H9 (cell line): ENCODE data around the gene NEURL1B. TPM values are rescaled to one million over a fixed set of nuclear protein-coding genes. Genes with fewer than 3 reads are reported as not detected.

ENCODE experiments used
- DNase-seq: peaks from one replicate; pipeline ENCODE4 v3.0.0-alpha.2; 2017
- H2AFZ ChIP-seq: one replicate; pipeline ENCODE4 v1.6.1; 2013; ENCODE audit warnings: mild to moderate bottlenecking, low read length, control low read depth, moderate library complexity
- H2AK5ac ChIP-seq: 2 replicates; pipeline ENCODE4 v1.6.1; 2013; ENCODE audit warnings: low read length, control low read depth, mixed read lengths; ENCODE audit not compliant: insufficient read length
- H2BK120ac ChIP-seq: one replicate; pipeline ENCODE4 v1.6.1; 2013; ENCODE audit warnings: low read depth, mild to moderate bottlenecking, low read length, control low read depth, inconsistent platforms; ENCODE audit not compliant: poor library complexity, severe bottlenecking
- H2BK12ac ChIP-seq: 2 replicates; pipeline ENCODE4 v1.6.1; 2013; ENCODE audit warnings: low read length, control low read depth, mixed read lengths, low read depth; ENCODE audit not compliant: insufficient read length
- H2BK15ac ChIP-seq: 2 replicates; pipeline ENCODE4 v1.6.1; 2013; ENCODE audit warnings: low read depth, low read length, control low read depth
- H2BK20ac ChIP-seq: one replicate; pipeline ENCODE4 v1.6.1; 2013; ENCODE audit warnings: low read depth, mild to moderate bottlenecking, low read length, control low read depth, inconsistent platforms; ENCODE audit not compliant: poor library complexity, severe bottlenecking
- H2BK5ac ChIP-seq: 2 replicates; pipeline ENCODE4 v1.6.1; 2013; ENCODE audit warnings: low read length, control low read depth, mixed read lengths; ENCODE audit not compliant: insufficient read length
- H3K14ac ChIP-seq: 2 replicates; pipeline ENCODE4 v1.6.1; 2013; ENCODE audit warnings: low read length, control low read depth; ENCODE audit not compliant: insufficient read depth
- H3K18ac ChIP-seq: 2 replicates; pipeline ENCODE4 v1.6.1; 2013; ENCODE audit warnings: low read depth, mild to moderate bottlenecking, mixed read lengths, low read length, control low read depth; ENCODE audit not compliant: insufficient read length
- H3K23ac ChIP-seq: 2 replicates; pipeline ENCODE4 v1.6.1; 2013; ENCODE audit warnings: low read length, control low read depth, mixed read lengths, low read depth; ENCODE audit not compliant: insufficient read length
- H3K23me2 ChIP-seq: 2 replicates; pipeline ENCODE4 v1.6.1; 2013; ENCODE audit warnings: low read depth, mild to moderate bottlenecking, mixed read lengths, low read length, control low read depth; ENCODE audit not compliant: insufficient read length, poor library complexity, severe bottlenecking
- H3K27ac ChIP-seq: 2 replicates; pipeline ENCODE4 v1.5.1; 2013; ENCODE audit warnings: low read length, control low read depth, mixed read lengths, low read depth; ENCODE audit not compliant: insufficient read length
- H3K27me3 ChIP-seq: 2 replicates; pipeline ENCODE4 v1.6.1; 2013; ENCODE audit warnings: low read length, control low read depth, inconsistent platforms; ENCODE audit not compliant: insufficient read depth
- H3K4ac ChIP-seq: 2 replicates; pipeline ENCODE4 v1.6.1; 2013; ENCODE audit warnings: low read depth, mild to moderate bottlenecking, control low read depth, inconsistent platforms, low read length, moderate library complexity
- H3K4me1 ChIP-seq: 2 replicates; pipeline ENCODE4 v1.6.1; 2013; ENCODE audit warnings: low read length, control low read depth, inconsistent platforms; ENCODE audit not compliant: insufficient read depth
- H3K4me2 ChIP-seq: 2 replicates; pipeline ENCODE4 v1.6.1; 2013; ENCODE audit warnings: low read length, control low read depth, mixed read lengths; ENCODE audit not compliant: insufficient read length, insufficient read depth
- H3K56ac ChIP-seq: 2 replicates; pipeline ENCODE4 v1.6.1; 2013; ENCODE audit warnings: low read depth, mild to moderate bottlenecking, mixed read lengths, low read length, control low read depth; ENCODE audit not compliant: insufficient read length
- H3K79me1 ChIP-seq: 2 replicates; pipeline ENCODE4 v1.6.1; 2013; ENCODE audit warnings: low read depth, mild to moderate bottlenecking, moderate library complexity, low read length, control low read depth, inconsistent platforms; ENCODE audit not compliant: insufficient read depth, poor library complexity, severe bottlenecking
- H3K79me2 ChIP-seq: 2 replicates; pipeline ENCODE4 v1.6.1; 2013; ENCODE audit warnings: low read length, control low read depth, inconsistent platforms; ENCODE audit not compliant: insufficient read depth
- H3K9ac ChIP-seq: 2 replicates; pipeline ENCODE4 v1.6.1; 2013; ENCODE audit warnings: low read length, control low read depth, mixed read lengths; ENCODE audit not compliant: insufficient read length; ENCODE audit errors: extremely low read depth
- H3K9me3 ChIP-seq: one replicate; pipeline ENCODE4 v1.6.1; 2013; ENCODE audit warnings: low read depth, low read length, inconsistent platforms; ENCODE audit not compliant: control insufficient read depth
- H3T11ph ChIP-seq: one replicate; pipeline ENCODE4 v1.6.1; 2013; ENCODE audit warnings: mild to moderate bottlenecking, low read length, control low read depth, inconsistent platforms
- H4K20me1 ChIP-seq: one replicate; pipeline ENCODE4 v1.6.1; 2013; ENCODE audit not compliant: control insufficient read depth, insufficient read length, insufficient read depth
- H4K5ac ChIP-seq: 2 replicates; pipeline ENCODE4 v1.6.1; 2013; ENCODE audit warnings: low read depth, mild to moderate bottlenecking, mixed read lengths, low read length, control low read depth; ENCODE audit not compliant: insufficient read length
- H4K8ac ChIP-seq: replicated peaks from 2 replicates; pipeline ENCODE4 v1.6.1; 2013; ENCODE audit warnings: low read length, control low read depth, mixed read lengths, low read depth; ENCODE audit not compliant: insufficient read length
- H4K91ac ChIP-seq: 2 replicates; pipeline ENCODE4 v1.6.1; 2013; ENCODE audit warnings: low read depth, mild to moderate bottlenecking, moderate library complexity, mixed read lengths, low read length, control low read depth; ENCODE audit not compliant: insufficient read length
- H3K27ac Mint-ChIP-seq, 3 experiments: 2 replicates in 2 of 3; 3 replicates in 1 of 3; pipeline ENCODE4 v1.8.0; 2020 to 2021; ENCODE audit warnings: mixed read lengths in 3 of 3, mild to moderate bottlenecking in 1 of 3, moderate library complexity in 1 of 3
- H3K27me3 Mint-ChIP-seq: 2 replicates; pipeline ENCODE4 v1.8.0; 2021; ENCODE audit warnings: low read depth, mild to moderate bottlenecking, moderate library complexity, mixed read lengths
- H3K36me3 Mint-ChIP-seq, 3 experiments: 2 replicates in 2 of 3; 3 replicates in 1 of 3; pipeline ENCODE4 v1.8.0; 2020 to 2021; ENCODE audit warnings: low read depth in 3 of 3, mixed read lengths in 3 of 3; ENCODE audit not compliant: insufficient read depth in 1 of 3
- H3K4me1 Mint-ChIP-seq, 2 experiments: 2 replicates each; pipeline ENCODE4 v1.8.0; 2020; ENCODE audit warnings: mixed read lengths in 2 of 2
- H3K4me3 Mint-ChIP-seq, 2 experiments: 2 replicates in 1 of 2; 3 replicates in 1 of 2; pipeline ENCODE4 v1.8.0; 2020 to 2021; ENCODE audit warnings: mild to moderate bottlenecking in 2 of 2, mixed read lengths in 2 of 2, moderate library complexity in 1 of 2
- H3K9me3 Mint-ChIP-seq, 2 experiments: 2 replicates in 1 of 2; 3 replicates in 1 of 2; pipeline ENCODE4 v1.8.0; 2020; ENCODE audit warnings: mild to moderate bottlenecking in 2 of 2, mixed read lengths in 2 of 2, moderate library complexity in 1 of 2
- CTCF ChIP-seq: fragments of 200-600 bp; sonication (generic); conservative IDR thresholded peaks from 3 replicates; pipeline ENCODE4 v1.8.0; 2021; ENCODE audit warnings: antibody characterized with exemption, mild to moderate bottlenecking
- WGBS: extraction: QIAGEN DNeasy Blood & Tissue Kit; methylation state at CpG from one replicate; pipeline ENCODE4 v1.1.7; 2013; ENCODE audit warnings: missing lambda C conversion rate, low lambda C conversion rate, mixed read lengths; ENCODE audit not compliant: insufficient read length; ENCODE audit errors: extremely low coverage; 5-methylcytosine and 5-hydroxymethylcytosine counted together
- total RNA-seq: library from RNA; stranded (reverse); gene quantifications from 2 replicates; pipeline ENCODE4 v1.2.1, GENCODE V29; 2021

The NEURL1B gene
- total RNA-seq, 1 experiment from 2014 or later = 3.6 TPM

- Histone ChIP-seq H2BK20ac (no peak overlapping the region), H4K5ac (no peak overlapping the region), H4K20me1 (no peaks in the 10 kb centered on the region), H4K8ac (no peak overlapping the region), H4K91ac (no peak overlapping the region), H3T11ph (no peak overlapping the region), H2BK15ac (no peak overlapping the region), H2BK5ac (no peak overlapping the region), H3K56ac (no peak overlapping the region), H2AK5ac (no peak overlapping the region), H3K23ac (no peak overlapping the region), H3K79me2 (no peaks in the 10 kb centered on the region), H3K9me3 (no peaks in the 10 kb centered on the region), H3K9ac (no peak overlapping the region), H3K14ac (no peak overlapping the region), H3K4ac (no peak overlapping the region), H3K4me1 (no peaks in the 10 kb centered on the region), H3K27ac (no peak overlapping the region), H2BK120ac (no peak overlapping the region), H3K27me3 (no peaks in the 10 kb centered on the region; the same call in 1 of the 2 replicates), H3K4me2 (no peak overlapping the region), H3K18ac (no peak overlapping the region), H2BK12ac (no peak overlapping the region), H2AFZ (no peak overlapping the region), H3K23me2 (no peaks in the 10 kb centered on the region), H3K79me1 (no peaks in the 10 kb centered on the region)
- peaks cover 0 to 13% of the 10 kb centered on the region in 2 experiments; a peak in 2 of 4 replicates for H3K4me1 Mint-ChIP-seq
- H3K36me3 Mint-ChIP-seq = peaks cover 0 to 4% (median 0%) of the 10 kb centered on the region in 3 experiments; a peak in 1 of 7 replicates
- no peaks in the 10 kb centered on the region for H3K9me3 Mint-ChIP-seq
- peak; percentile 45 for TF ChIP-seq CTCF
- no peaks in the 10 kb centered on the region for H3K27me3 Mint-ChIP-seq
- WGBS = no CpG with 5 or more reads among the region's 51 CpGs
- no peak overlapping the region for H3K4me3 Mint-ChIP-seq
- no peak for DNase-seq
- no peak overlapping the region for H3K27ac Mint-ChIP-seq
These were observed 28.9 kb downstream of the NEURL1B start for GRCh38 chr5:172670005-172670402.
